GM18519 (cell line): ENCODE results near the gene CCDC178.
"Not testable (repeated sequence)": the region's sequence is repeated elsewhere in the genome, so short reads cannot be mapped to it uniquely, and the experiment has no call there.

ENCODE experiments used
- ATAC-seq: cut with Tn5 transposase; IDR thresholded peaks from one replicate; pipeline ENCODE4 v1.9.1; 2021; ENCODE audit warnings: mild to moderate bottlenecking, moderate library complexity; ENCODE audit not compliant: unreplicated experiment, low FRiP score

CCDC178 gene, protein sequence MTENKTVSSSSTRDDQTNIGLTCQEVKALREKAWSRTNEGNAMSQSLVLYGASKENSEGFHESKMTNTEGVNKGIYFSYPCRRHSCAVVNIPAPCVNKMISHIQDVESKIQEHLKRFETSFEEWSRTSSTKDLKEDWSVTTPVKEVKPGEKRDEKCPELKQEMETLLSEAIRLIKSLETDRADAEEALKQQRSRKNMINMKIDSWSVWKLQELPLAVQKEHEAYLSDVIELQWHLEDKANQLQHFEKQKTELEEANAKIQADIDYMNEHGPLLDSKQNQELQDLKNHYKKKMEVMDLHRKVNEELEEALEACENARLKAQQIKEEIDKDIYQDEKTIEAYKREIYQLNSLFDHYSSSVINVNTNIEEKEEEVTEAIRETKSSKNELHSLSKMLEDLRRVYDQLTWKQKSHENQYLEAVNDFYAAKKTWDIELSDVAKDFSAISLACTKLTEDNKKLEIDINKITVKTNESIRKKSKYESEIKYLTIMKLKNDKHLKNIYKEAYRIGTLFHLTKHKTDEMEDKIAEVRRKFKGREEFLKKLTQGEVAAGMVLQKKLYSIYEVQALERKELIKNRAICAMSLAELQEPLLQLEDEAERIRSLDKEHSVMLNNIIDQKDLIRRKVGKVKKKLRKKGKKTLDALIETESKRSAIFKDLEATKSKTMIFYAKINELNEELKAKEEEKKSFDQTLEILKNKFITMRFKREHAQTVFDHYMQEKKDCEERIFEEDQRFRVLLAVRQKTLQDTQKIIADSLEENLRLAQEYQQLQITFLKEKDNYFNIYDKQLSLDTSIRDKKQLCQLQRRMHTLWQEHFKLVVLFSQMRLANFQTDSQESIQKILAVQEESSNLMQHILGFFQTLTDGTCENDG

DNA sequence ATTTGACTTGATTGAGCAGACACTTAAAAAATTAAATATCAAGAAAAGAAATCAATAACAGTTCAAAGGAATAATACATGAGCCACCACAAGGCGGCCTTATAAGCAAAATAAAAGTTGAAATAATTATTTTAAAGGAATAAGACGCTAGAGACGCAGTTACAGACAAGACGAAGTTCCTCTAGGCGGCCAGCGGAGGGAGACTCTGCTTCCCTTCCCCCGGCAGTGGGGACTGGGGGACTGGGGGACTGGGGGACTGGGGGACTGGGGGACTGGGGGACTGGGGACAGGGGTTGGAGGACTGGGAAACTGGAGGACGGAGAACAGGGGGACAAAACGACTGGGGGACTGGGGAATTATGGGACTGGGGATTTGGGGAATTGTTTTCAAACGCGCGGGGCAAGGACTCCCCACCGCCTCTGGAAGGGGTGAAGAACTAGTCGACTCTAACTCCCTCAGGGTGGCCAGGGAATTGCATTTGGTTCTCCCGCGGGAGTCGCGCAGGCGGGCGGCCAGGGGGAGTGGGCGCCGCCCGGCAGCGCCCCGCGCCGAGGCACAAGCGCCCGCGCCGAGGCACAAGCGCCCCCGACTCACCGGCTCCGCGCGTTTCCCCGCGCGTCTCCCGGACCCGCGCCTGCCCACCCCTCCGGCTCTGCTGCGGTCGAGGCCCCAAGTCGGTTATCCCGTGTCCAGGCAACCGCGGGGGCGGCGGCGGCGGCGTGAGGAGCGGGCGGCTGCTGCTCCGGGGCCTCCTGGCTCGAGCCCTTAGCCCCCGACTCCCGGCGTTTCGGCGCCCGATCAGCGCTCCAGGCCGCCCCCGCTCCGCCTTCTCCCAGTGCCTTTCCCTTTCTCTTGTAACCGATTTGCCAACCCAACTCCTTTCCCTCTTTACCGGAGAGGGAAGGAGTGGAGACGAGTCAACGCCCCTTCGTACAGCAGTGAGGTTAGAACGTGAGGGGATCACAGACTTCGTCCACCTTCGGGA is at the start of gene CCDC178:
Gene CCDC178, minus strand, starts transcription at position 662 of the 984 bp plus-strand sequence. CDS start 28,633 bp downstream, outside the sequence.
- ATAC-seq, result no peak

DNA sequence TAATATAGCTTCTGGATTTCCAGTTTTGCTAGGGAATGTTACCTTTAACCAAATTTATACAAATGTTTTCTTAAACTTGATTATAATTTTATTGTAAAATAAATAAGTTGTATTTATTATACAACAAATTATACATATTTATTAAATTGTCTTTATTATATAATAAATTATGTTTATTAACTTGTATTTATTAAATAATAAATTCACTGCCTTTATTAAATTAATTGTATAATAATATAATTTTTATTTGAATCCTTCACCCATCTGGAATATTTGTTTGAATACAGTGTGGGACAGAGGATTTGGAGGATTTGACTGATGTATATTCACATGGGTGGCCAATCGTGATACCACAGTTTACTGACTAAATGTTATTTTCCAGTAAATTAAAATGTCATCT is 43.4 kb upstream of the CCDC178 start:
- no peak for ATAC-seq

DNA sequence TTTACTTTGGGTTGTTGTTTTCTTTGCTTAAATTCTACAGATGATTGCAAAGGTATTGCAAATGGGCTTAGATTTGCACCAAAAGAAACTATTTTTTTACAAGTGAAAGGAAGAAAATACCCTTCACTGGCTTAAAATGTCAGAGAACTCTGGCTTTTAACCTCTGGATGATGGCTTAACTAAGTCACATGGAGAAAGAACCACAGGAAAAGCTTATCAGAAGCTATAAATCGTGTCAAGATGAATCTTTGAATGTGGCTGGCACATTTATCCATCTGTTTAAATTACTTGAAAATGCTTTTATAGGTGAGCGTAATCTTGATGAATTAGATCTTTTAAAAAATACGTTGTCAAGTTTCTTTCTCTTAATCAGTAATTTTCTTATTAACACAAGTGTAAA is 32.0 kb upstream of the CCDC178 start:
- no peak for ATAC-seq

GRCh38 chr18:33470216-33470615 is 29.7 kb upstream of the CCDC178 start:
- no peak for ATAC-seq

DNA sequence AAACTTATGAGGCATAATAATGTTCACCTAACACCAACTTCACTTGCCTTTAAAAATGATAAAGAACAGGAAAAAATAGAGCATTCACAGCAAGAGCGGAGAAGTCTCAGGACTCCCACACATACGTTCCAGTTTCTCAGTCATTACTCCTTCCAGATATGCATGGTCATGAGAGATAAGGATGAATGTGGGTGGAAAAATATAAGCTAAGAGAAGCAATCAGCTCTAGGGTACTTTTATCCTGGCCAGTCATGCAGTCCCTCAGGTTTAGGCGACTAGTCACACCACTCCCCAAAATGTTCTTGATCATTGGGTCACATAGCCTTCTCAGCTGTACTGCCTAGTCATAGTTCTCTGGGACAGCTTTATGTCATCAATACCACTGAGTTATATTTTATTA is 29.2 kb upstream of the CCDC178 start:
- no peak for ATAC-seq

- ATAC-seq, result no peak
Observed at GRCh38 chr18:33467531-33467930, 27.0 kb upstream of the CCDC178 start.

- ATAC-seq, result no peak
Observed at GRCh38 chr18:33466822-33467221, 26.3 kb upstream of the CCDC178 start.

DNA sequence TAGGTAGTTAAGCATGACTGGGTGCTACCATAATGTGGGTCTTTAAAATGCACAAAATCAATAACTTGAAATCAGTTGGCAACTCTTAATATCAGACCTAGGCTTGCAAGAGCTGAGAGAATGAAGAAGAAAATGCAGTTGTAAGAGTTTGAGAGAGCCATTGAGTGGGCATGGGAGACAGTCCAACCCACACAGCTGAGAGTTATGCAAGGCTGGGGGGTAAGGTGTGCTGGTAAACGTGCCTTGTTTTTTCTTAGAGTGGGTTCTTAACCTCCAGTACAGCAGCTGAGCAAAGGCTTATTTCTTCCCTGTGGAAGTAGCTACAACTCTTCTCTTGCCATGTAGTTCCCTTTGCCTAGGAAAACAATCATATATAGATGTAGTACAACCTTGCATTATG is 20.2 kb upstream of the CCDC178 start:
- ATAC-seq, result no peak

DNA sequence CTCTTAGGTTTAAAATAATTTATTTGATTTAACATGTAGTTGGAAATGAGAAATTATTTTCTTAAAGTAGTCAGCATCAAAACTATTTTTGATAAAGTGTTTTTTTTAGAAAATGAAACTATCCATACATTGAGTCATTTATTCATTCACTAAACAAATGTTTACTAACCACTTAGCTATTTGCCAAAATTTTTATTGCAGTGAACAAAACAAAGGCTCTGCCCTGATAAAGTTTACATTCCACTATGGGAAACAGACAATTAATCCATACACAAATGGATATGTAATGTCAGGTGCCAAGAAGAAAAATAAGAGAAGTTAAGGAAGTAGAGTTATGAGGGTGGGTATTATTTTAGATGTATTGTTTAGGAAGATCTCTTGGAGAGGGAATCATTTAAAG is 19.1 kb upstream of the CCDC178 start:
- no peak for ATAC-seq

- no peak for ATAC-seq
Observed at GRCh38 chr18:33446604-33447003, 6.1 kb upstream of the CCDC178 start.

- no peak for ATAC-seq
Observed at GRCh38 chr18:33444709-33445108, 4.2 kb upstream of the CCDC178 start.

- ATAC-seq, result no peak
Observed at GRCh38 chr18:33432857-33433256, 7.7 kb downstream of the CCDC178 start.

DNA sequence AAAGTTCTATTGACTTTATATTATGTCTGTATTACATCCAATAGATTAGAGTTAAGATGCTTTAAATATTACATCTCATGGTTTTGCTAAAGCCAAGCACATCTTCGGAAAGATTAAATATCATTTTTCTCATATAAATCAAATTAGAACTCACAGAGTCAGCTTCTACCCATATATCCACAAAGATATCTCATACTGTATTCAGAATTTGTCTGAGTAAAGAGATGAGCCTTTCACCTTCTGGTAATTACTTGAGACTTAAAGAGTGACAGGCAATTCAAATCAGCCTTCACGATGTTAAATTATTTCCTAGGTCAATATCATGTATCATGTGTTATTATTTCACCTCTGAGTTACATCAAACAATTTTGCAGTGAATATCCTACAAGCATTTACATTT is 13.0 kb downstream of the CCDC178 start:
- ATAC-seq, result no peak

- no peak for ATAC-seq
Observed at GRCh38 chr18:33424266-33424946, 16.1 kb downstream of the CCDC178 start.

- ATAC-seq, result no peak
Observed at GRCh38 chr18:33421225-33421624, 19.3 kb downstream of the CCDC178 start.

DNA sequence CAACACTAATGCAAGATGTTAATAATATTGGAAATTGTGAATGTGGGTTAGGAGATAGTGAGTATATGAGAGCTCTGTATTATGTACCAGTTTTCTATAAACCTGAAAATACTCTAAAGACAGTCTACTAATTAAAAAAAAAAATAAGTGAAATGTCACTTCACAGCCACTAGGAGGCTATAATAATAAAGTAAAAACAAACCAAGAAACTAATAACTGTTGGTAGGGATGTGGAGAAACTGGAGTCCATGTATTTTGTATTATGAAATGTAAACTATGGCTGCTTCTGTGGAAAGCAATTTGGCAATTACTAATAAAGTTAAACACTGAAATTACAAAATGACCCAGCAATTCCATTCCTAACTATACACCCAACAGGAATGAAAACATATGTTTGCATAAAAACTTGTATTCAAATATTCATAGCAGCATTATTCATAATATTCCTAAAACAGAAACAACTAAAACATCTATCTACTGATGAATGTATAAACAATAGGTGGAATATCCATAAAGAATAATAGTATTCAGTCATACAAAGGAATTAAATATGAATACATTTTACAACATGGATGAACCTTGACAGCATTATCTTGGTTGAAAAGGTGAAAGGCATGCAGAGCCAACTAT is 36.2 kb downstream of the CCDC178 start:
- ATAC-seq, result peak; percentile 62

DNA sequence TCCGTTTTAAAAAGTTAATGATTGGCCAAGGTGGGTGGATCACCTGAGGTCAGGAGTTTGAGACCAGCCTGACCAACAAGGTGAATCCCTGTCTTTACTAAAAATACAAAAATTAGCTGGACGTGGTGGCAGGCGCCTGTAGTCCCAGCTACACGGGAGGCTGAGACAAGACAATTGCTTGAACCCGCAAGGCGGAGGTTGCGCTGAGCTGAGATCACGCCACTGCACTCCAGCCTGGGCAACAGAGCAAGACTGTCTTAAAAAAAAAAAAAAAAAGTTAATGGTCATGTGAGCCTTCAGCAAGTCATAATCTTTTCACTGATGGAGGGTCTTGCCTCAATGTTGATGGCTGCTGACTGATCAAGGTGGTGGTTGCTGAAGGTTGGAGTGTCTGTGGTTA is 41.6 kb downstream of the CCDC178 start:
- ATAC-seq, result not testable (repeated sequence)

GRCh38 chr18:33375829-33376228 is 64.7 kb downstream of the CCDC178 start:
- no peak for ATAC-seq

DNA sequence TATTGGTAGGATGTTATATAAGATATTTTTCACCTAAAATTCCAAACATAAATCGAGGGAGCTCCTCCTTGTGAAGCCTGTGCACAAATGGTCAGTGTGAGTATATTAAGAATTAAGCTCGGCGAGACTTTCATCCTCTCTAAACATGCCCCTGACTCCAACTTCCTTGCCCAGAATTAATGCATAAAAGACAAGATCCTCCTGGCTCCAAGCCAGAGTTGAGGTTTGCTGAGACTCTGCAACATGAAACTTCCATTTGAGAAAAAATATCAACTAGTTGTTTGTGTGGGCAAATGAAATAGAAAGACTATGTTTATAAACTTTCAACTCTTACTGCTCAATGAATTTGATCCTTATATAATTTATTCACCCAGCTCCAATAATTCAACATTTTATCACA is 68.1 kb downstream of the CCDC178 start:
- no peak for ATAC-seq
